GM23338 (cell line): ENCODE data around the gene RPTOR. TPM values are rescaled to one million over a fixed set of nuclear protein-coding genes. Genes with fewer than 3 reads are reported as not detected.
A peak's percentile ranks its signal among the peaks of the same experiment; 100 is the strongest.

Source experiments
- ATAC-seq: fragments of 200-7000 bp; cut with Tn5 transposase; 3 replicates; pipeline ENCODE4 v1.9.1; 2020
- DNase-seq: peaks from one replicate; pipeline ENCODE4 v3.0.0-alpha.2; 2015; ENCODE audit warnings: low spot score
- H2AFZ ChIP-seq: fragments of 200-600 bp; sonication (generic); 2 replicates; pipeline ENCODE4 v1.8.0; 2016; ENCODE audit warnings: antibody characterized with exemption, mild to moderate bottlenecking, moderate library complexity
- H3F3A ChIP-seq: fragments of 200-600 bp; sonication (generic); replicated peaks from 2 replicates; pipeline ENCODE4 v1.8.0; 2017; ENCODE audit warnings: antibody characterized with exemption, mixed run types, low read depth
- H3K27ac ChIP-seq: fragments of 200-600 bp; sonication (generic); 2 replicates; pipeline ENCODE4 v1.6.1; 2016; ENCODE audit warnings: low read depth
- H3K27me3 ChIP-seq: fragments of 200-600 bp; sonication (generic); 2 replicates; pipeline ENCODE4 v1.8.0; 2016; ENCODE audit warnings: mild to moderate bottlenecking, mixed run types, moderate library complexity; ENCODE audit not compliant: insufficient read depth
- H3K36me3 ChIP-seq: fragments of 200-600 bp; sonication (generic); 2 replicates; pipeline ENCODE4 v1.8.0; 2016; ENCODE audit warnings: mild to moderate bottlenecking; ENCODE audit not compliant: insufficient read depth
- H3K4me1 ChIP-seq: fragments of 200-600 bp; sonication (generic); 2 replicates; pipeline ENCODE4 v1.8.0; 2016; ENCODE audit warnings: mild to moderate bottlenecking, moderate library complexity; ENCODE audit not compliant: insufficient read depth
- H3K4me2 ChIP-seq: fragments of 200-600 bp; sonication (generic); 2 replicates; pipeline ENCODE4 v1.7.1; 2017; ENCODE audit warnings: mixed run types
- H3K4me3 ChIP-seq: fragments of 200-600 bp; sonication (generic); 2 replicates; pipeline ENCODE4 v1.6.1; 2016; ENCODE audit warnings: mixed run types
- H3K79me2 ChIP-seq: fragments of 200-600 bp; sonication (generic); replicated peaks from 2 replicates; pipeline ENCODE4 v1.8.0; 2017; ENCODE audit warnings: mild to moderate bottlenecking; ENCODE audit not compliant: insufficient read depth
- H3K9me2 ChIP-seq: fragments of 200-600 bp; sonication (generic); 2 replicates; pipeline ENCODE4 v1.8.0; 2017; ENCODE audit not compliant: insufficient read depth
- H4K20me1 ChIP-seq: fragments of 200-600 bp; sonication (generic); replicated peaks from 2 replicates; pipeline ENCODE4 v1.8.0; 2017; ENCODE audit warnings: mild to moderate bottlenecking; ENCODE audit not compliant: insufficient read depth
- H3K27ac Mint-ChIP-seq: 2 replicates; pipeline ENCODE4 v1.8.0; 2020; ENCODE audit warnings: inconsistent platforms, mild to moderate bottlenecking, moderate library complexity, mixed read lengths
- H3K27me3 Mint-ChIP-seq: 3 replicates; pipeline ENCODE4 v1.8.0; 2022; ENCODE audit warnings: low read depth, mild to moderate bottlenecking, moderate library complexity, mixed read lengths, inconsistent platforms; ENCODE audit not compliant: insufficient read depth, poor library complexity
- H3K36me3 Mint-ChIP-seq: 3 replicates; pipeline ENCODE4 v1.8.0; 2021; ENCODE audit warnings: low read depth, mild to moderate bottlenecking, inconsistent platforms, moderate library complexity, mixed read lengths
- H3K4me1 Mint-ChIP-seq: 3 replicates; pipeline ENCODE4 v1.8.0; 2020; ENCODE audit warnings: mild to moderate bottlenecking, inconsistent platforms, mixed read lengths
- H3K4me3 Mint-ChIP-seq: 3 replicates; pipeline ENCODE4 v1.8.0; 2021; ENCODE audit warnings: moderate library complexity, mild to moderate bottlenecking, inconsistent platforms, mixed read lengths
- H3K9me3 Mint-ChIP-seq: 3 replicates; pipeline ENCODE4 v1.8.0; 2020; ENCODE audit warnings: moderate library complexity, mild to moderate bottlenecking, inconsistent platforms, mixed read lengths
- CREB1 ChIP-seq: fragments of 250-450 bp; sonication (Bioruptor Pico); IDR thresholded peaks from 2 replicates; pipeline ENCODE4 v1.5.0; 2020; ENCODE audit warnings: low read depth, mild to moderate bottlenecking, moderate library complexity
- EZH2 ChIP-seq: fragments of 200-600 bp; sonication (generic); IDR thresholded peaks from one replicate; pipeline ENCODE4 v1.8.0; 2017; ENCODE audit warnings: antibody characterized with exemption, mild to moderate bottlenecking, low read depth; ENCODE audit not compliant: unreplicated experiment
- JUNB ChIP-seq: IDR thresholded peaks from one replicate; pipeline ENCODE4 v1.6.1; 2016; ENCODE audit warnings: antibody characterized with exemption; ENCODE audit not compliant: unreplicated experiment
- NANOG ChIP-seq: IDR thresholded peaks from 2 replicates; pipeline ENCODE4 v1.6.1; 2016; ENCODE audit warnings: antibody characterized with exemption, borderline replicate concordance
- POLR2AphosphoS5 ChIP-seq: IDR thresholded peaks from 2 replicates; pipeline ENCODE4 v1.6.1; 2016; ENCODE audit warnings: antibody characterized with exemption, low read depth
- STAT1 ChIP-seq: IDR thresholded peaks from one replicate; pipeline ENCODE4 v1.6.1; 2016; ENCODE audit warnings: antibody characterized with exemption; ENCODE audit not compliant: unreplicated experiment
- ZNF114 ChIP-seq: fragments of 250-450 bp; sonication (Bioruptor Pico); IDR thresholded peaks from 2 replicates; pipeline ENCODE4 v1.5.0; 2020; ENCODE audit warnings: mild to moderate bottlenecking, moderate library complexity
- ZNF331 ChIP-seq: fragments of 250-450 bp; sonication (Bioruptor Pico); IDR thresholded peaks from 2 replicates; pipeline ENCODE4 v1.5.0; 2020; ENCODE audit warnings: low read depth, mild to moderate bottlenecking, moderate library complexity
- polyA plus RNA-seq: library from polyadenylated mRNA; unstranded; fragments of >200 nt; fragmentation: Nextera tagmentation; extraction: Ambion mirVana; gene quantifications from 2 replicates; pipeline ENCODE4 v1.2.1, GENCODE V29; 2016
- total RNA-seq: library from RNA; depleted of rRNA; stranded (reverse); fragments of >200 nt; shearing (Covaris generic); gene quantifications from 2 replicates; pipeline ENCODE4 v1.2.3, GENCODE V29; 2014
- TF ChIP-seq, protein P1 (sequence below), 2 experiments: fragments of 200-600 bp in 1 of 2; sonication (generic) in 1 of 2; conservative IDR thresholded peaks; 2 replicates each; pipeline versions ENCODE4 v1.5.1 to v1.6.1; 2016 to 2017; ENCODE audit warnings: antibody characterized with exemption in 2 of 2, low read depth in 2 of 2, mild to moderate bottlenecking in 2 of 2, moderate library complexity in 1 of 2
- TF ChIP-seq, protein P2 (sequence below): IDR thresholded peaks from 2 replicates; pipeline ENCODE4 v1.6.1; 2016; ENCODE audit warnings: antibody characterized with exemption
- TF ChIP-seq, protein P3 (sequence below): IDR thresholded peaks from one replicate; pipeline ENCODE4 v1.6.1; 2018; ENCODE audit warnings: antibody characterized with exemption; ENCODE audit not compliant: unreplicated experiment

The RPTOR gene
- total and polyA plus RNA-seq, 2 experiments from 2014 or later = 9.5 to 38.0 TPM

DNA sequence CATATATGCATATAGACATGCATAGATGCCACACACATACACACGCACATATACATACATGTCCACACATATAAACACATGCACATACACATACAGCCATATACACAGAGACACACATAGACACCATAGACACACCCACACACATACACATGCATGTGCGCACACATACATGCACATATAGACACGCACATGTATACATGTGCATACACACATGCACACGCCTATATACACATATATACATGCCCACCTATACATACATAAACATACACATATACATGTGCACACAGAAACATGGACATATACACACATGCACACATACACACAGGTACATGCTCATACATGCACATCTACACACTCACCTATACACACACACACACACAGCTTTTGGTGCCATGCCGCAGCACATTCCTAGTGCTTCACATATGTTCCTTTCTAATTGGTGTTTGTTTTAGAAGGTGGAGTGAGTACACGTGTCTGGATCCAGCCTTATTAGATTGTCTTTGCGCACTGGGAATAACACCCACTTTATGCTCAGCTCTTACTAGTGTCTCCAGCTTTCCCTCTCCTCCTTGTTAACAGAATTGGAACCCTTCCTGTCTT is 198.0 kb downstream of the RPTOR start:
- Histone ChIP-seq H3K4me2 (no peak overlapping the region), H2AFZ (no peak overlapping the region), H3F3A (0 out of 2 replicates have a peak, but pooled peaks cover 3% of the 10 kb centered on the region), H3K4me1 (0 out of 2 replicates have a peak, but pooled peaks cover 13% of the 10 kb centered on the region), H3K4me3 (no peak overlapping the region), H3K79me2 (0 out of 2 replicates have a peak, but pooled peaks cover 3% of the 10 kb centered on the region), H3K36me3 (peaks cover 7% of the 10 kb centered on the region; the same call in 1 of the 2 replicates), H4K20me1 (peaks cover 3% of the 10 kb centered on the region; the same call in 1 of the 2 replicates), H3K27me3 (no peaks in the 10 kb centered on the region), H3K9me2 (no peaks in the 10 kb centered on the region), H3K27ac (0 out of 2 replicates have a peak overlapping the region, but pooled peaks have one; percentile 59)
- H3K9me3 Mint-ChIP-seq = peaks cover 24% of the 10 kb centered on the region
- peaks cover 4% of the 10 kb centered on the region for H3K27me3 Mint-ChIP-seq
- ATAC-seq (no peak), DNase-seq (no peak)
- no peak overlapping the region for H3K4me3 Mint-ChIP-seq
- H3K4me1 Mint-ChIP-seq = peaks cover 18% of the 10 kb centered on the region
- H3K36me3 Mint-ChIP-seq = peaks cover 34% of the 10 kb centered on the region
- no peak overlapping the region for H3K27ac Mint-ChIP-seq
- TF ChIP-seq ZNF114 (CRISPR knock-in tag) (no peak), POLR2AphosphoS5 (no peak), NANOG (no peak), EZH2 (no peak), STAT1 (no peak), CREB1 (CRISPR knock-in tag) (no peak), ZNF331 (CRISPR knock-in tag) (no peak)
- TF ChIP-seq, protein P1, sequence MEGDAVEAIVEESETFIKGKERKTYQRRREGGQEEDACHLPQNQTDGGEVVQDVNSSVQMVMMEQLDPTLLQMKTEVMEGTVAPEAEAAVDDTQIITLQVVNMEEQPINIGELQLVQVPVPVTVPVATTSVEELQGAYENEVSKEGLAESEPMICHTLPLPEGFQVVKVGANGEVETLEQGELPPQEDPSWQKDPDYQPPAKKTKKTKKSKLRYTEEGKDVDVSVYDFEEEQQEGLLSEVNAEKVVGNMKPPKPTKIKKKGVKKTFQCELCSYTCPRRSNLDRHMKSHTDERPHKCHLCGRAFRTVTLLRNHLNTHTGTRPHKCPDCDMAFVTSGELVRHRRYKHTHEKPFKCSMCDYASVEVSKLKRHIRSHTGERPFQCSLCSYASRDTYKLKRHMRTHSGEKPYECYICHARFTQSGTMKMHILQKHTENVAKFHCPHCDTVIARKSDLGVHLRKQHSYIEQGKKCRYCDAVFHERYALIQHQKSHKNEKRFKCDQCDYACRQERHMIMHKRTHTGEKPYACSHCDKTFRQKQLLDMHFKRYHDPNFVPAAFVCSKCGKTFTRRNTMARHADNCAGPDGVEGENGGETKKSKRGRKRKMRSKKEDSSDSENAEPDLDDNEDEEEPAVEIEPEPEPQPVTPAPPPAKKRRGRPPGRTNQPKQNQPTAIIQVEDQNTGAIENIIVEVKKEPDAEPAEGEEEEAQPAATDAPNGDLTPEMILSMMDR (conservative IDR thresholded peaks at IDR 0.05; ENCODE audit: low read depth in 2 of 2) = no peak
- TF ChIP-seq, protein P2, sequence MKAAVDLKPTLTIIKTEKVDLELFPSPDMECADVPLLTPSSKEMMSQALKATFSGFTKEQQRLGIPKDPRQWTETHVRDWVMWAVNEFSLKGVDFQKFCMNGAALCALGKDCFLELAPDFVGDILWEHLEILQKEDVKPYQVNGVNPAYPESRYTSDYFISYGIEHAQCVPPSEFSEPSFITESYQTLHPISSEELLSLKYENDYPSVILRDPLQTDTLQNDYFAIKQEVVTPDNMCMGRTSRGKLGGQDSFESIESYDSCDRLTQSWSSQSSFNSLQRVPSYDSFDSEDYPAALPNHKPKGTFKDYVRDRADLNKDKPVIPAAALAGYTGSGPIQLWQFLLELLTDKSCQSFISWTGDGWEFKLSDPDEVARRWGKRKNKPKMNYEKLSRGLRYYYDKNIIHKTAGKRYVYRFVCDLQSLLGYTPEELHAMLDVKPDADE = no peak

DNA sequence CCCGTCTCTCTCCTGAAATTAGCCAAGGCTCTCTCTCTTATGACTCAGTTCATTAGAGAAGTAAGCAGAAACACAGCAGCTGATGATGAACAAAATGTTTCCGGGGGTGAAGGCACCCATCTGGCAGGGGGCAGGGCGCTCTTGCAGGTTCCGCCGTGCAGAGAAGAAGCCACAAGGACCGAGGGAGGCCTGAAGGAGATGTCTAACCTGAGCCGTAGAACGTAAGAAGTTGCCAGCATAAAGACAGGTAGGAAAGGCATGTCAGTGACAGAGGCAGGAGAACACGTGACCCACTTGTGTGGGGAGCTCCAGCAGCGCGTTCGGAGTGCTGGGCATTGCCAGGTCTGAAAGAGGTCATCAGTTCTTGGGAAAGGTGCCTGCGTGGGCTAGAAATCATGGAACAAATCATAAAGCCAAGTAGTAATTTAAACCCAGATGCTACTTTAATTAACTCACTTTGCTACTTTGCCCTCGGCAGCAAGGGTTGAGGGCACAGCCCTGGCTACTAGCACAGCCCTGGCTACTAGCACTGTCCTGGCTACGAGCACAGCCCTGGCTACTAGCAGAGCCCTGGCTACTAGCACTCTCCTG is 198.6 kb downstream of the RPTOR start:
- H3K27ac Mint-ChIP-seq = no peak overlapping the region
- H3K9me3 Mint-ChIP-seq = peaks cover 24% of the 10 kb centered on the region
- Histone ChIP-seq H3K4me2 (no peak overlapping the region), H3K4me3 (no peak overlapping the region), H3K79me2 (0 out of 2 replicates have a peak, but pooled peaks cover 3% of the 10 kb centered on the region), H2AFZ (no peak overlapping the region), H3K9me2 (no peaks in the 10 kb centered on the region), H3K36me3 (peaks cover 7% of the 10 kb centered on the region; the same call in 1 of the 2 replicates), H3K4me1 (0 out of 2 replicates have a peak, but pooled peaks cover 13% of the 10 kb centered on the region), H3F3A (0 out of 2 replicates have a peak, but pooled peaks cover 3% of the 10 kb centered on the region), H4K20me1 (peaks cover 3% of the 10 kb centered on the region; the same call in 1 of the 2 replicates), H3K27ac (0 out of 2 replicates have a peak overlapping the region, but pooled peaks have one; percentile 59), H3K27me3 (no peaks in the 10 kb centered on the region)
- H3K4me1 Mint-ChIP-seq = peaks cover 16% of the 10 kb centered on the region
- H3K4me3 Mint-ChIP-seq = no peak overlapping the region
- H3K36me3 Mint-ChIP-seq = peaks cover 34% of the 10 kb centered on the region
- no peak for DNase-seq
- ATAC-seq = no peak
- H3K27me3 Mint-ChIP-seq = peaks cover 4% of the 10 kb centered on the region
- TF ChIP-seq ZNF331 (CRISPR knock-in tag) (no peak), JUNB (no peak), POLR2AphosphoS5 (no peak), EZH2 (no peak), ZNF114 (CRISPR knock-in tag) (no peak), CREB1 (CRISPR knock-in tag) (no peak), STAT1 (no peak), NANOG (no peak)
- TF ChIP-seq, protein P2 = no peak
- TF ChIP-seq, protein P1 (conservative IDR thresholded peaks at IDR 0.05; ENCODE audit: low read depth in 2 of 2) = no peak
- TF ChIP-seq, protein P3, sequence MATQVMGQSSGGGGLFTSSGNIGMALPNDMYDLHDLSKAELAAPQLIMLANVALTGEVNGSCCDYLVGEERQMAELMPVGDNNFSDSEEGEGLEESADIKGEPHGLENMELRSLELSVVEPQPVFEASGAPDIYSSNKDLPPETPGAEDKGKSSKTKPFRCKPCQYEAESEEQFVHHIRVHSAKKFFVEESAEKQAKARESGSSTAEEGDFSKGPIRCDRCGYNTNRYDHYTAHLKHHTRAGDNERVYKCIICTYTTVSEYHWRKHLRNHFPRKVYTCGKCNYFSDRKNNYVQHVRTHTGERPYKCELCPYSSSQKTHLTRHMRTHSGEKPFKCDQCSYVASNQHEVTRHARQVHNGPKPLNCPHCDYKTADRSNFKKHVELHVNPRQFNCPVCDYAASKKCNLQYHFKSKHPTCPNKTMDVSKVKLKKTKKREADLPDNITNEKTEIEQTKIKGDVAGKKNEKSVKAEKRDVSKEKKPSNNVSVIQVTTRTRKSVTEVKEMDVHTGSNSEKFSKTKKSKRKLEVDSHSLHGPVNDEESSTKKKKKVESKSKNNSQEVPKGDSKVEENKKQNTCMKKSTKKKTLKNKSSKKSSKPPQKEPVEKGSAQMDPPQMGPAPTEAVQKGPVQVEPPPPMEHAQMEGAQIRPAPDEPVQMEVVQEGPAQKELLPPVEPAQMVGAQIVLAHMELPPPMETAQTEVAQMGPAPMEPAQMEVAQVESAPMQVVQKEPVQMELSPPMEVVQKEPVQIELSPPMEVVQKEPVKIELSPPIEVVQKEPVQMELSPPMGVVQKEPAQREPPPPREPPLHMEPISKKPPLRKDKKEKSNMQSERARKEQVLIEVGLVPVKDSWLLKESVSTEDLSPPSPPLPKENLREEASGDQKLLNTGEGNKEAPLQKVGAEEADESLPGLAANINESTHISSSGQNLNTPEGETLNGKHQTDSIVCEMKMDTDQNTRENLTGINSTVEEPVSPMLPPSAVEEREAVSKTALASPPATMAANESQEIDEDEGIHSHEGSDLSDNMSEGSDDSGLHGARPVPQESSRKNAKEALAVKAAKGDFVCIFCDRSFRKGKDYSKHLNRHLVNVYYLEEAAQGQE = no peak
